NCI-H1417 (cell line): ENCODE measurements around the gene TMEM184B.
A peak's percentile ranks its signal among the peaks of the same experiment; 100 is the strongest.

ENCODE experiments used
- DNase-seq, 3 experiments: peaks; one replicate each; lab custom pipeline; 2025; lab: John Stamatoyannopoulos, UW

The TMEM184B gene

GRCh38 chr22:38276166-38276565 is 3.4 kb upstream of the TMEM184B start:
- DNase-seq: no peak

GRCh38 chr22:38273135-38273826 is 471 bp upstream of the TMEM184B start:
- DNase-seq: peak in 1 of 3 experiments; percentile 59

- peak; percentile 36 to 74 (median 72) for DNase-seq
Measured at GRCh38 chr22:38271927-38272372, 860 bp downstream of the TMEM184B start.

GRCh38 chr22:38271101-38271500 is 1.7 kb downstream of the TMEM184B start:
- DNase-seq: no peak

GRCh38 chr22:38270091-38270992 is 2.5 kb downstream of the TMEM184B start:
- no peak for DNase-seq

GRCh38 chr22:38269466-38269865 is 3.3 kb downstream of the TMEM184B start:
- no peak for DNase-seq

GRCh38 chr22:38267086-38267485 is 5.7 kb downstream of the TMEM184B start:
- DNase-seq: no peak

- DNase-seq: no peak
Measured at GRCh38 chr22:38266120-38266519, 6.7 kb downstream of the TMEM184B start.

- no peak for DNase-seq
Measured at GRCh38 chr22:38264322-38264843, 8.4 kb downstream of the TMEM184B start.

GRCh38 chr22:38262051-38262795 is 10.6 kb downstream of the TMEM184B start:
- DNase-seq: no peak

- no peak for DNase-seq
Measured at GRCh38 chr22:38260761-38261681, 11.8 kb downstream of the TMEM184B start.

- DNase-seq: no peak
Measured at GRCh38 chr22:38259370-38259769, 13.4 kb downstream of the TMEM184B start.

GRCh38 chr22:38258895-38259294 is 13.9 kb downstream of the TMEM184B start:
- DNase-seq: no peak

- peak; percentile 74 to 88 (median 74) for DNase-seq
Measured at GRCh38 chr22:38257650-38258250, 15.1 kb downstream of the TMEM184B start.

GRCh38 chr22:38257181-38257580 is 15.6 kb downstream of the TMEM184B start:
- peak in 1 of 3 experiments; percentile 43 for DNase-seq

GRCh38 chr22:38255697-38256096 is 17.1 kb downstream of the TMEM184B start:
- no peak for DNase-seq

GRCh38 chr22:38251341-38251692 is 21.5 kb downstream of the TMEM184B start:
- DNase-seq: no peak

- no peak for DNase-seq
Measured at GRCh38 chr22:38250643-38251340, 22.0 kb downstream of the TMEM184B start.

- no peak for DNase-seq
Measured at GRCh38 chr22:38249803-38250642, 22.8 kb downstream of the TMEM184B start.
